HEK293 (cell line): ENCODE results near the gene AGRN.

ENCODE experiments used
- BCL11A ChIP-seq: fragments of 450-650 bp; formaldehyde crosslinking; IDR thresholded peaks from 2 replicates; pipeline ENCODE4 v1.5.1; 2016; ENCODE audit warnings: low read depth, missing biosample characterization, missing genetic modification characterization
- FEZF1 ChIP-seq: fragments of 450-650 bp; formaldehyde crosslinking; IDR thresholded peaks from 2 replicates; pipeline ENCODE4 v1.5.1; 2016; ENCODE audit warnings: missing biosample characterization, missing genetic modification characterization
- GLI2 ChIP-seq: fragments of 450-650 bp; formaldehyde crosslinking; IDR thresholded peaks from 2 replicates; pipeline ENCODE4; 2017; ENCODE audit warnings: missing biosample characterization, missing genetic modification characterization, low read depth, borderline replicate concordance
- GLIS1 ChIP-seq: fragments of 450-650 bp; formaldehyde crosslinking; IDR thresholded peaks from 2 replicates; pipeline ENCODE4 v1.5.1; 2016; ENCODE audit warnings: missing biosample characterization, missing genetic modification characterization
- IKZF3 ChIP-seq: fragments of 450-650 bp; IDR thresholded peaks from 2 replicates; pipeline ENCODE4 v1.5.0; 2018; ENCODE audit warnings: missing biosample characterization, mild to moderate bottlenecking, missing genetic modification characterization, moderate library complexity
- REPIN1 ChIP-seq: fragments of 450-650 bp; formaldehyde crosslinking; IDR thresholded peaks from 2 replicates; pipeline ENCODE4 v1.5.1; 2017; ENCODE audit warnings: missing biosample characterization, missing genetic modification characterization, low read depth
- SALL2 ChIP-seq: fragments of 450-650 bp; formaldehyde crosslinking; IDR thresholded peaks from 2 replicates; pipeline ENCODE4 v1.5.0; 2017; ENCODE audit warnings: missing biosample characterization, mild to moderate bottlenecking, missing genetic modification characterization, borderline replicate concordance
- ZEB2 ChIP-seq: fragments of 450-650 bp; formaldehyde crosslinking; IDR thresholded peaks from 2 replicates; pipeline ENCODE4 v1.5.1; 2016; ENCODE audit warnings: missing biosample characterization, missing genetic modification characterization
- ZFHX2 ChIP-seq: fragments of 450-650 bp; formaldehyde crosslinking; conservative IDR thresholded peaks from 2 replicates; pipeline ENCODE4 v1.5.1; 2016; ENCODE audit warnings: missing biosample characterization, missing genetic modification characterization
- ZFP41 ChIP-seq: fragments of 450-650 bp; formaldehyde crosslinking; IDR thresholded peaks from 2 replicates; pipeline ENCODE4 v1.5.1; 2016; ENCODE audit warnings: missing biosample characterization, missing genetic modification characterization, borderline replicate concordance
- ZNF138 ChIP-seq: fragments of 450-650 bp; formaldehyde crosslinking; IDR thresholded peaks from 2 replicates; pipeline ENCODE4 v1.5.1; 2016; ENCODE audit warnings: missing biosample characterization, missing genetic modification characterization, borderline replicate concordance
- ZNF23 ChIP-seq: fragments of 450-650 bp; formaldehyde crosslinking; IDR thresholded peaks from 2 replicates; pipeline ENCODE4 v1.5.1; 2016; ENCODE audit warnings: missing biosample characterization, missing genetic modification characterization, borderline replicate concordance
- ZNF266 ChIP-seq: fragments of 450-650 bp; formaldehyde crosslinking; IDR thresholded peaks from 2 replicates; pipeline ENCODE4 v1.5.1; 2016; ENCODE audit warnings: missing biosample characterization, missing genetic modification characterization, low read depth
- ZNF302 ChIP-seq: fragments of 450-650 bp; formaldehyde crosslinking; IDR thresholded peaks from 2 replicates; pipeline ENCODE4 v1.5.1; 2016; ENCODE audit warnings: missing biosample characterization, missing genetic modification characterization, low read depth
- ZNF311 ChIP-seq: fragments of 450-650 bp; formaldehyde crosslinking; IDR thresholded peaks from 2 replicates; pipeline ENCODE4 v1.5.1; 2017; ENCODE audit warnings: missing biosample characterization, missing genetic modification characterization, borderline replicate concordance
- ZNF37A ChIP-seq: fragments of 450-650 bp; IDR thresholded peaks from 2 replicates; pipeline ENCODE4 v1.5.1; 2018; ENCODE audit warnings: missing biosample characterization, missing genetic modification characterization
- ZNF549 ChIP-seq: fragments of 450-650 bp; IDR thresholded peaks from 2 replicates; pipeline ENCODE4 v1.5.1; 2018; ENCODE audit warnings: missing biosample characterization, missing genetic modification characterization, mild to moderate bottlenecking, inconsistent platforms, moderate library complexity
- ZNF560 ChIP-seq: fragments of 450-650 bp; formaldehyde crosslinking; IDR thresholded peaks from 2 replicates; pipeline ENCODE4 v1.5.1; 2017; ENCODE audit warnings: missing biosample characterization, missing genetic modification characterization, borderline replicate concordance
- ZNF600 ChIP-seq: fragments of 450-650 bp; formaldehyde crosslinking; IDR thresholded peaks from 2 replicates; pipeline ENCODE4 v1.5.1; 2016; ENCODE audit warnings: missing biosample characterization, missing genetic modification characterization
- ZNF623 ChIP-seq: fragments of 450-650 bp; formaldehyde crosslinking; IDR thresholded peaks from 2 replicates; pipeline ENCODE4 v1.5.1; 2016; ENCODE audit warnings: missing biosample characterization, missing genetic modification characterization
- ZNF629 ChIP-seq: fragments of 450-650 bp; formaldehyde crosslinking; IDR thresholded peaks from 2 replicates; pipeline ENCODE4 v1.5.1; 2017; ENCODE audit warnings: missing biosample characterization, missing genetic modification characterization
- TF ChIP-seq, protein P1 (sequence below): fragments of 450-650 bp; IDR thresholded peaks from 2 replicates; pipeline ENCODE4 v1.5.1; 2018; ENCODE audit warnings: missing biosample characterization, mild to moderate bottlenecking, missing genetic modification characterization
- TF ChIP-seq, protein P2 (sequence below): fragments of 450-650 bp; formaldehyde crosslinking; IDR thresholded peaks from 2 replicates; pipeline ENCODE4 v1.5.1; 2016; ENCODE audit warnings: missing biosample characterization, missing genetic modification characterization
- TF ChIP-seq, protein P3 (sequence below): fragments of 450-650 bp; formaldehyde crosslinking; IDR thresholded peaks from 2 replicates; pipeline ENCODE4 v1.5.1; 2016; ENCODE audit warnings: missing biosample characterization, missing genetic modification characterization
- TF ChIP-seq, protein P4 (sequence below): fragments of 450-650 bp; formaldehyde crosslinking; IDR thresholded peaks from 2 replicates; pipeline ENCODE4 v1.5.1; 2016; ENCODE audit warnings: missing biosample characterization, missing genetic modification characterization
- TF ChIP-seq, protein P5 (sequence below): fragments of 450-650 bp; formaldehyde crosslinking; IDR thresholded peaks from 2 replicates; pipeline ENCODE4 v1.5.0; 2017; ENCODE audit warnings: missing biosample characterization, missing genetic modification characterization, borderline replicate concordance
- TF ChIP-seq, protein P6 (sequence below): fragments of 450-650 bp; formaldehyde crosslinking; IDR thresholded peaks from 2 replicates; pipeline ENCODE4 v1.5.1; 2016; ENCODE audit warnings: missing biosample characterization, missing genetic modification characterization

AGRN gene

DNA sequence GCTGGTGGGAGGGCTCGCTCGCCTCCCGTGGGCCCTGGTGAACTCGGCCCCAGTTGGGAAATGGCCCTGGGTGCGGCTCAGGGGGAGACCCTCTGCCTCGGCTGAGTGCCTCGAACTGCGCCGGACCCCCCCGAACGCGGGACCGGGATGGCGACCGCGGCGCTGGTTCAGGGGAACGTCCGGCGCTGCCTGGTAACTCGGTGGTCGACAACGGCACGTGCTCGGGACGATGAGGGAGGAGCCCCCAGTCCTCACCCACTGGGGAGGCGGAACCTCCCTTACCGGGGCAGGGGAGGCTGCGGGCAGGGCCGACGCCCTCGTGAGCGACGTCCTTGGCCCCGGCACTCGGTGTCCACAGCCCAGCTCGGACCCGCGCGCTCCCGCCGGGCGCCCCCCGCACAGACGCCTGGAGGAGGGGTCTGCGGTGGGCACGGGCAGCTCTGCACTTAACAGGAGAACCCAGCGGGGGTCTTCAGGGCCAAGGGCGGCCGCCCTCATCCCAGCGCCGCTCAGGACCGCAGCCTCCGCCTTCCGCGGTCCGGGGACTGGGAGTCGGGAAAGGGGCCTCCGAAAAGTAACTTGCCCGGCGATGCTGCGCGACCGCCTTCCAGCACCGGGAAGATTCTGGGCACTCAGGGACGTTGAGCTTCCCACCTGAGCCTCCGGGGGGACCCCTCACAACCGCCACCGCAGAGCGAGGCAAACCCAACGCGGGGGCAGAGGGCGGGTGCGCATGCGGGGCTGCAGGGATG, 21.8 kb upstream of the AGRN start (continued):
- TF ChIP-seq, protein P1, sequence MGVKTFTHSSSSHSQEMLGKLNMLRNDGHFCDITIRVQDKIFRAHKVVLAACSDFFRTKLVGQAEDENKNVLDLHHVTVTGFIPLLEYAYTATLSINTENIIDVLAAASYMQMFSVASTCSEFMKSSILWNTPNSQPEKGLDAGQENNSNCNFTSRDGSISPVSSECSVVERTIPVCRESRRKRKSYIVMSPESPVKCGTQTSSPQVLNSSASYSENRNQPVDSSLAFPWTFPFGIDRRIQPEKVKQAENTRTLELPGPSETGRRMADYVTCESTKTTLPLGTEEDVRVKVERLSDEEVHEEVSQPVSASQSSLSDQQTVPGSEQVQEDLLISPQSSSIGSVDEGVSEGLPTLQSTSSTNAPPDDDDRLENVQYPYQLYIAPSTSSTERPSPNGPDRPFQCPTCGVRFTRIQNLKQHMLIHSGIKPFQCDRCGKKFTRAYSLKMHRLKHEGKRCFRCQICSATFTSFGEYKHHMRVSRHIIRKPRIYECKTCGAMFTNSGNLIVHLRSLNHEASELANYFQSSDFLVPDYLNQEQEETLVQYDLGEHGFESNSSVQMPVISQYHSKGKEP (tag by site-specific recombination): no peak
- TF ChIP-seq GLI2 (tag by site-specific recombination): no peak
- no peak for TF ChIP-seq ZNF266 (tag by site-specific recombination)
- no peak for TF ChIP-seq ZNF311 (tag by site-specific recombination)
- TF ChIP-seq ZEB2 (tag by site-specific recombination): peak; percentile 98
- TF ChIP-seq SALL2 (tag by site-specific recombination): no peak
- TF ChIP-seq ZNF37A: no peak
- TF ChIP-seq ZNF138 (tag by site-specific recombination): no peak
- TF ChIP-seq ZNF623 (tag by site-specific recombination): no peak
- TF ChIP-seq, protein P2, sequence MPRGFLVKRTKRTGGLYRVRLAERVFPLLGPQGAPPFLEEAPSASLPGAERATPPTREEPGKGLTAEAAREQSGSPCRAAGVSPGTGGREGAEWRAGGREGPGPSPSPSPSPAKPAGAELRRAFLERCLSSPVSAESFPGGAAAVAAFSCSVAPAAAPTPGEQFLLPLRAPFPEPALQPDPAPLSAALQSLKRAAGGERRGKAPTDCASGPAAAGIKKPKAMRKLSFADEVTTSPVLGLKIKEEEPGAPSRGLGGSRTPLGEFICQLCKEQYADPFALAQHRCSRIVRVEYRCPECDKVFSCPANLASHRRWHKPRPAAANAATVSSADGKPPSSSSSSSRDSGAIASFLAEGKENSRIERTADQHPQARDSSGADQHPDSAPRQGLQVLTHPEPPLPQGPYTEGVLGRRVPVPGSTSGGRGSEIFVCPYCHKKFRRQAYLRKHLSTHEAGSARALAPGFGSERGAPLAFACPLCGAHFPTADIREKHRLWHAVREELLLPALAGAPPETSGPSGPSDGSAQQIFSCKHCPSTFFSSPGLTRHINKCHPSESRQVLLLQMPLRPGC: 0 out of 2 replicates have a peak, but pooled peaks have one; percentile 36
- TF ChIP-seq ZNF23 (tag by site-specific recombination): no peak
- peak; percentile 56 for TF ChIP-seq IKZF3
- peak; percentile 65 for TF ChIP-seq ZFHX2 (tag by site-specific recombination)
- TF ChIP-seq REPIN1 (tag by site-specific recombination): no peak
- no peak for TF ChIP-seq ZFP41 (tag by site-specific recombination)
- no peak for TF ChIP-seq FEZF1 (tag by site-specific recombination)
- TF ChIP-seq ZNF560: no peak
- TF ChIP-seq ZNF600 (tag by site-specific recombination): peak; percentile 81
- TF ChIP-seq ZNF302 (tag by site-specific recombination): no peak
- peak; percentile 83 for TF ChIP-seq GLIS1 (tag by site-specific recombination)
- TF ChIP-seq, protein P3, sequence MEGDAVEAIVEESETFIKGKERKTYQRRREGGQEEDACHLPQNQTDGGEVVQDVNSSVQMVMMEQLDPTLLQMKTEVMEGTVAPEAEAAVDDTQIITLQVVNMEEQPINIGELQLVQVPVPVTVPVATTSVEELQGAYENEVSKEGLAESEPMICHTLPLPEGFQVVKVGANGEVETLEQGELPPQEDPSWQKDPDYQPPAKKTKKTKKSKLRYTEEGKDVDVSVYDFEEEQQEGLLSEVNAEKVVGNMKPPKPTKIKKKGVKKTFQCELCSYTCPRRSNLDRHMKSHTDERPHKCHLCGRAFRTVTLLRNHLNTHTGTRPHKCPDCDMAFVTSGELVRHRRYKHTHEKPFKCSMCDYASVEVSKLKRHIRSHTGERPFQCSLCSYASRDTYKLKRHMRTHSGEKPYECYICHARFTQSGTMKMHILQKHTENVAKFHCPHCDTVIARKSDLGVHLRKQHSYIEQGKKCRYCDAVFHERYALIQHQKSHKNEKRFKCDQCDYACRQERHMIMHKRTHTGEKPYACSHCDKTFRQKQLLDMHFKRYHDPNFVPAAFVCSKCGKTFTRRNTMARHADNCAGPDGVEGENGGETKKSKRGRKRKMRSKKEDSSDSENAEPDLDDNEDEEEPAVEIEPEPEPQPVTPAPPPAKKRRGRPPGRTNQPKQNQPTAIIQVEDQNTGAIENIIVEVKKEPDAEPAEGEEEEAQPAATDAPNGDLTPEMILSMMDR (tag by site-specific recombination): 0 out of 2 replicates have a peak, but pooled peaks have one; percentile 58
- TF ChIP-seq, protein P4, sequence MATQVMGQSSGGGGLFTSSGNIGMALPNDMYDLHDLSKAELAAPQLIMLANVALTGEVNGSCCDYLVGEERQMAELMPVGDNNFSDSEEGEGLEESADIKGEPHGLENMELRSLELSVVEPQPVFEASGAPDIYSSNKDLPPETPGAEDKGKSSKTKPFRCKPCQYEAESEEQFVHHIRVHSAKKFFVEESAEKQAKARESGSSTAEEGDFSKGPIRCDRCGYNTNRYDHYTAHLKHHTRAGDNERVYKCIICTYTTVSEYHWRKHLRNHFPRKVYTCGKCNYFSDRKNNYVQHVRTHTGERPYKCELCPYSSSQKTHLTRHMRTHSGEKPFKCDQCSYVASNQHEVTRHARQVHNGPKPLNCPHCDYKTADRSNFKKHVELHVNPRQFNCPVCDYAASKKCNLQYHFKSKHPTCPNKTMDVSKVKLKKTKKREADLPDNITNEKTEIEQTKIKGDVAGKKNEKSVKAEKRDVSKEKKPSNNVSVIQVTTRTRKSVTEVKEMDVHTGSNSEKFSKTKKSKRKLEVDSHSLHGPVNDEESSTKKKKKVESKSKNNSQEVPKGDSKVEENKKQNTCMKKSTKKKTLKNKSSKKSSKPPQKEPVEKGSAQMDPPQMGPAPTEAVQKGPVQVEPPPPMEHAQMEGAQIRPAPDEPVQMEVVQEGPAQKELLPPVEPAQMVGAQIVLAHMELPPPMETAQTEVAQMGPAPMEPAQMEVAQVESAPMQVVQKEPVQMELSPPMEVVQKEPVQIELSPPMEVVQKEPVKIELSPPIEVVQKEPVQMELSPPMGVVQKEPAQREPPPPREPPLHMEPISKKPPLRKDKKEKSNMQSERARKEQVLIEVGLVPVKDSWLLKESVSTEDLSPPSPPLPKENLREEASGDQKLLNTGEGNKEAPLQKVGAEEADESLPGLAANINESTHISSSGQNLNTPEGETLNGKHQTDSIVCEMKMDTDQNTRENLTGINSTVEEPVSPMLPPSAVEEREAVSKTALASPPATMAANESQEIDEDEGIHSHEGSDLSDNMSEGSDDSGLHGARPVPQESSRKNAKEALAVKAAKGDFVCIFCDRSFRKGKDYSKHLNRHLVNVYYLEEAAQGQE (tag by site-specific recombination): no peak
- TF ChIP-seq ZNF549 (tag by site-specific recombination): no peak
- TF ChIP-seq, protein P5, sequence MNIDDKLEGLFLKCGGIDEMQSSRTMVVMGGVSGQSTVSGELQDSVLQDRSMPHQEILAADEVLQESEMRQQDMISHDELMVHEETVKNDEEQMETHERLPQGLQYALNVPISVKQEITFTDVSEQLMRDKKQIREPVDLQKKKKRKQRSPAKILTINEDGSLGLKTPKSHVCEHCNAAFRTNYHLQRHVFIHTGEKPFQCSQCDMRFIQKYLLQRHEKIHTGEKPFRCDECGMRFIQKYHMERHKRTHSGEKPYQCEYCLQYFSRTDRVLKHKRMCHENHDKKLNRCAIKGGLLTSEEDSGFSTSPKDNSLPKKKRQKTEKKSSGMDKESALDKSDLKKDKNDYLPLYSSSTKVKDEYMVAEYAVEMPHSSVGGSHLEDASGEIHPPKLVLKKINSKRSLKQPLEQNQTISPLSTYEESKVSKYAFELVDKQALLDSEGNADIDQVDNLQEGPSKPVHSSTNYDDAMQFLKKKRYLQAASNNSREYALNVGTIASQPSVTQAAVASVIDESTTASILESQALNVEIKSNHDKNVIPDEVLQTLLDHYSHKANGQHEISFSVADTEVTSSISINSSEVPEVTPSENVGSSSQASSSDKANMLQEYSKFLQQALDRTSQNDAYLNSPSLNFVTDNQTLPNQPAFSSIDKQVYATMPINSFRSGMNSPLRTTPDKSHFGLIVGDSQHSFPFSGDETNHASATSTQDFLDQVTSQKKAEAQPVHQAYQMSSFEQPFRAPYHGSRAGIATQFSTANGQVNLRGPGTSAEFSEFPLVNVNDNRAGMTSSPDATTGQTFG (tag by site-specific recombination): no peak
- TF ChIP-seq ZNF629 (tag by site-specific recombination): peak; percentile 52
- TF ChIP-seq, protein P6, sequence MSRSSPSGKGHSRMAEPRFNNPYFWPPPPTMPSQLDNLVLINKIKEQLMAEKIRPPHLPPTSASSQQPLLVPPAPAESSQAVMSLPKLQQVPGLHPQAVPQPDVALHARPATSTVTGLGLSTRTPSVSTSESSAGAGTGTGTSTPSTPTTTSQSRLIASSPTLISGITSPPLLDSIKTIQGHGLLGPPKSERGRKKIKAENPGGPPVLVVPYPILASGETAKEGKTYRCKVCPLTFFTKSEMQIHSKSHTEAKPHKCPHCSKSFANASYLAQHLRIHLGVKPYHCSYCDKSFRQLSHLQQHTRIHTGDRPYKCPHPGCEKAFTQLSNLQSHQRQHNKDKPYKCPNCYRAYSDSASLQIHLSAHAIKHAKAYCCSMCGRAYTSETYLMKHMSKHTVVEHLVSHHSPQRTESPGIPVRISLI (tag by site-specific recombination): no peak
- peak; percentile 87; the same call in 1 of the 2 replicates for TF ChIP-seq BCL11A (tag by site-specific recombination)
